ENCODE measurements around the gene ZC3H12C. TPM values are rescaled to one million over a fixed set of nuclear protein-coding genes. Genes with fewer than 3 reads are reported as not detected.

ZC3H12C gene
- total and polyA plus RNA-seq, 2 of the 13 experiments (the other 11 are each of a cell fraction or from before 2014, with no cell fraction given), result 2.4 to 5.7 TPM

DNA sequence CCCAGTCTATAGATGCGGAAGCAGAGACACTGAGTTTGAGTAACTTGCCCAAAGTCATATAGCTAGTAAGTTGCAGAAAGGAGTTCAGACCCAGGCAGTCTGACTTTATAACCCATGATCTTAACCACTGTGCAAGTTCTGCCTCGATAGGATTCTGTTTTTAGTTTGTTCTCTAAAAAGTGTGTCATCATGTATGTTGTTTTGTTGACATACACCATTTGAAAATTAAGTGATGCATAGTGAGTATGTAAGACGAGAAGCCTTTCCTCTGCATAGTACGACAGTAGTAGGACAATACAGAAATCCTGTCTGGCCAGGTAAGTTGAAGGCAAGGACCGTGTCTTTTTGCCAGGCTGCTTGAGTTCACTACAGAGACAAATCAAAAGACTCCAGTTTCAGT, 3.3 kb downstream of the ZC3H12C start (continued):
- TF ChIP-seq AHDC1 (CRISPR knock-in tag; IDR thresholded peaks at IDR 0.05; ENCODE audit: borderline replicate concordance), result no peak
- no peak for TF ChIP-seq MEIS2 (CRISPR knock-in tag; IDR thresholded peaks at IDR 0.05)
- TF ChIP-seq AFF4 (CRISPR knock-in tag; IDR thresholded peaks at IDR 0.05), result no peak
- TF ChIP-seq SCMH1 (CRISPR knock-in tag; IDR thresholded peaks at IDR 0.05; ENCODE audit: borderline replicate concordance), result no peak
